ENCODE results near the gene TSPAN18.

Gene TSPAN18

GRCh38 chr11:44947114-44947513, 220.4 kb downstream of the TSPAN18 start:
- DNase-seq: no peak
- peaks cover 2% of the 10 kb centered on the region for H3K36me3 Mint-ChIP-seq (ENCODE audit: low read depth)
- no peak overlapping the region for H3K27ac Mint-ChIP-seq
- no peaks in the 10 kb centered on the region for H3K27me3 Mint-ChIP-seq (ENCODE audit: low read depth, poor library complexity)
- no peak overlapping the region for H3K4me3 Mint-ChIP-seq
- TF ChIP-seq CTCF (IDR thresholded peaks at IDR 0.05): no peak
- peaks cover 76% of the 10 kb centered on the region for H3K4me1 Mint-ChIP-seq
- H3K9me3 Mint-ChIP-seq: no peaks in the 10 kb centered on the region

GRCh38 chr11:44948155-44948554, 221.4 kb downstream of the TSPAN18 start:
- Mint-ChIP-seq H3K4me1 (peaks cover 76% of the 10 kb centered on the region), H3K27me3 (ENCODE audit: low read depth, poor library complexity) (no peaks in the 10 kb centered on the region), H3K9me3 (no peaks in the 10 kb centered on the region), H3K36me3 (ENCODE audit: low read depth) (no peaks in the 10 kb centered on the region), H3K4me3 (no peak overlapping the region), H3K27ac (no peak overlapping the region)
- TF ChIP-seq CTCF (IDR thresholded peaks at IDR 0.05): no peak
- DNase-seq: no peak

- peak; percentile 68 for TF ChIP-seq CTCF (IDR thresholded peaks at IDR 0.05)
- H3K4me1 Mint-ChIP-seq: peaks cover 73% of the 10 kb centered on the region
- peak overlapping the region; percentile 83 for H3K4me3 Mint-ChIP-seq
- H3K9me3 Mint-ChIP-seq: no peaks in the 10 kb centered on the region
- no peaks in the 10 kb centered on the region for H3K36me3 Mint-ChIP-seq (ENCODE audit: low read depth)
- H3K27ac Mint-ChIP-seq: no peak overlapping the region
- peak; percentile 74 for DNase-seq
- H3K27me3 Mint-ChIP-seq (ENCODE audit: low read depth, poor library complexity): peaks cover 3% of the 10 kb centered on the region
Observed at GRCh38 chr11:44949160-44950030, 222.6 kb downstream of the TSPAN18 start.

GRCh38 chr11:44950031-44950624, 223.4 kb downstream of the TSPAN18 start:
- no peak for TF ChIP-seq CTCF (IDR thresholded peaks at IDR 0.05)
- Mint-ChIP-seq H3K4me3 (peak overlapping the region; percentile 83), H3K27me3 (ENCODE audit: low read depth, poor library complexity) (peaks cover 5% of the 10 kb centered on the region), H3K27ac (no peak overlapping the region), H3K4me1 (peaks cover 73% of the 10 kb centered on the region), H3K36me3 (ENCODE audit: low read depth) (no peaks in the 10 kb centered on the region), H3K9me3 (no peaks in the 10 kb centered on the region)
- peak; percentile 70 for DNase-seq

GRCh38 chr11:44950625-44951476, 224.1 kb downstream of the TSPAN18 start, which contains the start of gene TP53I11:
TP53I11 (minus strand) TSS chr11:44950883; CDS start chr11:44938335, 12,548 bp downstream.
- peak within 1 kb of the TSS; percentile 83 for H3K4me3 Mint-ChIP-seq
- peaks cover 5% of the 10 kb centered on the region for H3K27me3 Mint-ChIP-seq (ENCODE audit: low read depth, poor library complexity)
- DNase-seq: peak; percentile 83
- no peaks in the 10 kb centered on the region for H3K36me3 Mint-ChIP-seq (ENCODE audit: low read depth)
- H3K4me1 Mint-ChIP-seq: peaks cover 75% of the 10 kb centered on the region
- no peaks in the 10 kb centered on the region for H3K9me3 Mint-ChIP-seq
- peak; percentile 61 for TF ChIP-seq CTCF (IDR thresholded peaks at IDR 0.05)
- H3K27ac Mint-ChIP-seq: no peak within 1 kb of the TSS

Data from nephron progenitor cell (in vitro differentiated cells).